Measurements from ENCODE around the gene DMXL1. TPM values are rescaled to one million over a fixed set of nuclear protein-coding genes. Genes with fewer than 3 reads are reported as not detected.

DMXL1 gene
- total and polyA plus RNA-seq, 4 donors: 4.3 to 38.1 (median 25.1) TPM

- 78% methylated on average over 5 of the region's 5 CpGs for WGBS
Measured at GRCh38 chr5:119270121-119270565, 199.3 kb downstream of the DMXL1 start.

More at GRCh38 chr5:119270121-119270565, 199.3 kb downstream of the DMXL1 start:
- Histone ChIP-seq H3K27me3 (ENCODE audit: control insufficient read depth in 4 of 4, insufficient read depth in 4 of 4, low read length in 3 of 4) (no peaks in the 10 kb centered on the region), H3K36me3 (ENCODE audit: control insufficient read depth in 4 of 4, insufficient read depth in 3 of 4, low read depth in 1 of 4, low read length in 3 of 4) (no peaks in the 10 kb centered on the region), H3K4me1 (ENCODE audit: control insufficient read depth in 4 of 4, insufficient read depth in 4 of 4, low read length in 3 of 4) (peaks cover 0 to 22% (median 4%) of the 10 kb centered on the region in 4 donors), H3K9me3 (ENCODE audit: control insufficient read depth in 4 of 4, low read length in 3 of 4) (no peaks in the 10 kb centered on the region), H3K27ac (ENCODE audit: low read depth in 1 of 2, low read length in 2 of 2) (no peak overlapping the region), H3K9ac (ENCODE audit: low read depth in 1 of 2, low read length in 2 of 2) (peak overlapping the region in 1 of 2 donors; percentile 30), H3K4me3 (ENCODE audit: low read depth in 1 of 3, low read length in 3 of 3) (no peak overlapping the region)
- DNase-seq (ENCODE audit: low spot score): no peak
- TF ChIP-seq EGR1 (IDR thresholded peaks at IDR 0.05; ENCODE audit: low read depth in 2 of 2): no peak
- no peak for TF ChIP-seq JUND (IDR thresholded peaks at IDR 0.05)
- TF ChIP-seq NR2F2 (IDR thresholded peaks at IDR 0.05): no peak
- TF ChIP-seq ATF3 (IDR thresholded peaks at IDR 0.05): no peak
- TF ChIP-seq ZBTB33 (IDR thresholded peaks at IDR 0.05): no peak
- no peak for TF ChIP-seq CTCF (IDR thresholded peaks at IDR 0.05; ENCODE audit: low read depth, low read length, missing input control)
- TF ChIP-seq GABPA (IDR thresholded peaks at IDR 0.05 in 1 of 2, conservative IDR thresholded peaks at IDR 0.05 in 1 of 2): no peak
- no peak for TF ChIP-seq REST (IDR thresholded peaks at IDR 0.05)
- TF ChIP-seq FOXA2 (IDR thresholded peaks at IDR 0.05): no peak
- no peak for TF ChIP-seq RAD21 (IDR thresholded peaks at IDR 0.05)
- no peak for TF ChIP-seq YY1 (IDR thresholded peaks at IDR 0.05)
- TF ChIP-seq MAX (IDR thresholded peaks at IDR 0.05): no peak
- no peak for TF ChIP-seq RXRA (IDR thresholded peaks at IDR 0.05)

Data from liver (tissue), 9 donors.